GM23338 (cell line): ENCODE data around the gene TMCO1. TPM values are rescaled to one million over a fixed set of nuclear protein-coding genes. Genes with fewer than 3 reads are reported as not detected.
"Not testable (repeated sequence)": the region's sequence is repeated elsewhere in the genome, so short reads cannot be mapped to it uniquely, and the experiment has no call there.

ENCODE experiments used
- ATAC-seq: fragments of 200-7000 bp; cut with Tn5 transposase; 3 replicates; pipeline ENCODE4 v1.9.1; 2020
- DNase-seq: peaks from one replicate; pipeline ENCODE4 v3.0.0-alpha.2; 2015; ENCODE audit warnings: low spot score
- H2AFZ ChIP-seq: fragments of 200-600 bp; sonication (generic); 2 replicates; pipeline ENCODE4 v1.8.0; 2016; ENCODE audit warnings: antibody characterized with exemption, mild to moderate bottlenecking, moderate library complexity
- H3F3A ChIP-seq: fragments of 200-600 bp; sonication (generic); replicated peaks from 2 replicates; pipeline ENCODE4 v1.8.0; 2017; ENCODE audit warnings: antibody characterized with exemption, mixed run types, low read depth
- H3K27ac ChIP-seq: fragments of 200-600 bp; sonication (generic); 2 replicates; pipeline ENCODE4 v1.6.1; 2016; ENCODE audit warnings: low read depth
- H3K27me3 ChIP-seq: fragments of 200-600 bp; sonication (generic); 2 replicates; pipeline ENCODE4 v1.8.0; 2016; ENCODE audit warnings: mild to moderate bottlenecking, mixed run types, moderate library complexity; ENCODE audit not compliant: insufficient read depth
- H3K36me3 ChIP-seq: fragments of 200-600 bp; sonication (generic); 2 replicates; pipeline ENCODE4 v1.8.0; 2016; ENCODE audit warnings: mild to moderate bottlenecking; ENCODE audit not compliant: insufficient read depth
- H3K4me1 ChIP-seq: fragments of 200-600 bp; sonication (generic); 2 replicates; pipeline ENCODE4 v1.8.0; 2016; ENCODE audit warnings: mild to moderate bottlenecking, moderate library complexity; ENCODE audit not compliant: insufficient read depth
- H3K4me2 ChIP-seq: fragments of 200-600 bp; sonication (generic); 2 replicates; pipeline ENCODE4 v1.7.1; 2017; ENCODE audit warnings: mixed run types
- H3K4me3 ChIP-seq: fragments of 200-600 bp; sonication (generic); 2 replicates; pipeline ENCODE4 v1.6.1; 2016; ENCODE audit warnings: mixed run types
- H3K79me2 ChIP-seq: fragments of 200-600 bp; sonication (generic); replicated peaks from 2 replicates; pipeline ENCODE4 v1.8.0; 2017; ENCODE audit warnings: mild to moderate bottlenecking; ENCODE audit not compliant: insufficient read depth
- H3K9me2 ChIP-seq: fragments of 200-600 bp; sonication (generic); 2 replicates; pipeline ENCODE4 v1.8.0; 2017; ENCODE audit not compliant: insufficient read depth
- H4K20me1 ChIP-seq: fragments of 200-600 bp; sonication (generic); replicated peaks from 2 replicates; pipeline ENCODE4 v1.8.0; 2017; ENCODE audit warnings: mild to moderate bottlenecking; ENCODE audit not compliant: insufficient read depth
- H3K27ac Mint-ChIP-seq: 2 replicates; pipeline ENCODE4 v1.8.0; 2020; ENCODE audit warnings: inconsistent platforms, mild to moderate bottlenecking, moderate library complexity, mixed read lengths
- H3K27me3 Mint-ChIP-seq: 3 replicates; pipeline ENCODE4 v1.8.0; 2022; ENCODE audit warnings: low read depth, mild to moderate bottlenecking, moderate library complexity, mixed read lengths, inconsistent platforms; ENCODE audit not compliant: insufficient read depth, poor library complexity
- H3K36me3 Mint-ChIP-seq: 3 replicates; pipeline ENCODE4 v1.8.0; 2021; ENCODE audit warnings: low read depth, mild to moderate bottlenecking, inconsistent platforms, moderate library complexity, mixed read lengths
- H3K4me1 Mint-ChIP-seq: 3 replicates; pipeline ENCODE4 v1.8.0; 2020; ENCODE audit warnings: mild to moderate bottlenecking, inconsistent platforms, mixed read lengths
- H3K4me3 Mint-ChIP-seq: 3 replicates; pipeline ENCODE4 v1.8.0; 2021; ENCODE audit warnings: moderate library complexity, mild to moderate bottlenecking, inconsistent platforms, mixed read lengths
- H3K9me3 Mint-ChIP-seq: 3 replicates; pipeline ENCODE4 v1.8.0; 2020; ENCODE audit warnings: moderate library complexity, mild to moderate bottlenecking, inconsistent platforms, mixed read lengths
- CREB1 ChIP-seq: fragments of 250-450 bp; sonication (Bioruptor Pico); IDR thresholded peaks from 2 replicates; pipeline ENCODE4 v1.5.0; 2020; ENCODE audit warnings: low read depth, mild to moderate bottlenecking, moderate library complexity
- EZH2 ChIP-seq: fragments of 200-600 bp; sonication (generic); IDR thresholded peaks from one replicate; pipeline ENCODE4 v1.8.0; 2017; ENCODE audit warnings: antibody characterized with exemption, mild to moderate bottlenecking, low read depth; ENCODE audit not compliant: unreplicated experiment
- EZH2phosphoT487 ChIP-seq: fragments of 200-600 bp; sonication (generic); IDR thresholded peaks from one replicate; pipeline ENCODE4 v1.8.1; 2018; ENCODE audit warnings: antibody characterized with exemption; ENCODE audit not compliant: unreplicated experiment
- NANOG ChIP-seq: IDR thresholded peaks from 2 replicates; pipeline ENCODE4 v1.6.1; 2016; ENCODE audit warnings: antibody characterized with exemption, borderline replicate concordance
- POLR2AphosphoS5 ChIP-seq: IDR thresholded peaks from 2 replicates; pipeline ENCODE4 v1.6.1; 2016; ENCODE audit warnings: antibody characterized with exemption, low read depth
- STAT1 ChIP-seq: IDR thresholded peaks from one replicate; pipeline ENCODE4 v1.6.1; 2016; ENCODE audit warnings: antibody characterized with exemption; ENCODE audit not compliant: unreplicated experiment
- ZNF114 ChIP-seq: fragments of 250-450 bp; sonication (Bioruptor Pico); IDR thresholded peaks from 2 replicates; pipeline ENCODE4 v1.5.0; 2020; ENCODE audit warnings: mild to moderate bottlenecking, moderate library complexity
- ZNF331 ChIP-seq: fragments of 250-450 bp; sonication (Bioruptor Pico); IDR thresholded peaks from 2 replicates; pipeline ENCODE4 v1.5.0; 2020; ENCODE audit warnings: low read depth, mild to moderate bottlenecking, moderate library complexity
- polyA plus RNA-seq: library from polyadenylated mRNA; unstranded; fragments of >200 nt; fragmentation: Nextera tagmentation; extraction: Ambion mirVana; gene quantifications from 2 replicates; pipeline ENCODE4 v1.2.1, GENCODE V29; 2016
- total RNA-seq: library from RNA; depleted of rRNA; stranded (reverse); fragments of >200 nt; shearing (Covaris generic); gene quantifications from 2 replicates; pipeline ENCODE4 v1.2.3, GENCODE V29; 2014
- TF ChIP-seq, protein P1 (sequence below): IDR thresholded peaks from one replicate; pipeline ENCODE4 v1.6.1; 2018; ENCODE audit warnings: antibody characterized with exemption; ENCODE audit not compliant: unreplicated experiment
- TF ChIP-seq, protein P2 (sequence below), 2 experiments: fragments of 200-600 bp in 1 of 2; sonication (generic) in 1 of 2; conservative IDR thresholded peaks; 2 replicates each; pipeline versions ENCODE4 v1.5.1 to v1.6.1; 2016 to 2017; ENCODE audit warnings: antibody characterized with exemption in 2 of 2, low read depth in 2 of 2, mild to moderate bottlenecking in 2 of 2, moderate library complexity in 1 of 2

TMCO1 gene
- total and polyA plus RNA-seq, 2 experiments from 2014 or later, result 38.3 to 116 TPM

DNA sequence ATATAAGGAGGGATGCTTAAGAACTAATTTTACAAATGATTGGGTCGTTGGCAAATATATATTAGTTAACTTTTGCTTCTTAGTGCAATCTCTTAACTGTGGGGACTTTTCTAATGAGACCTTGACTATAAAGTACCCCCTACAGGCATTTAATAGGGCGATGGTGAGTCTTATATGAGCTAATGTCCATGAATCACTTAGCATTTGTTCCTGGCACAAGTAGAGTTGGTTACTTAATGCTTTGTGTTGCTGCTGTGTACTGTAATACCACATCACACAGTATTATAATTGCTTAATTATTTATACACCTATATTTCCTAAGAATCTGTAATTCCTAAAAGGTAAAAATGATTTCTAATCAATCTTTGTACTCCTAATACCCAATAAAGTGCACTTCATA lies 25.3 kb upstream of the TMCO1 start:
- Histone ChIP-seq H3K4me2 (no peak overlapping the region), H2AFZ (no peak overlapping the region), H3K4me3 (no peak overlapping the region), H3K4me1 (no peaks in the 10 kb centered on the region), H3K27ac (no peak overlapping the region), H3F3A (no peaks in the 10 kb centered on the region), H3K27me3 (no peaks in the 10 kb centered on the region), H3K36me3 (no peaks in the 10 kb centered on the region), H4K20me1 (no peaks in the 10 kb centered on the region), H3K79me2 (no peaks in the 10 kb centered on the region), H3K9me2 (no peaks in the 10 kb centered on the region)
- ATAC-seq (no peak), DNase-seq (no peak)
- H3K36me3 Mint-ChIP-seq, result no peaks in the 10 kb centered on the region
- H3K4me1 Mint-ChIP-seq, result peaks cover 4% of the 10 kb centered on the region; the same call in 2 of the 3 replicates
- H3K27ac Mint-ChIP-seq, result no peak overlapping the region
- H3K27me3 Mint-ChIP-seq, result peaks cover 4% of the 10 kb centered on the region
- peaks cover 2% of the 10 kb centered on the region; the same call in 1 of the 3 replicates for H3K9me3 Mint-ChIP-seq
- TF ChIP-seq, protein P1, sequence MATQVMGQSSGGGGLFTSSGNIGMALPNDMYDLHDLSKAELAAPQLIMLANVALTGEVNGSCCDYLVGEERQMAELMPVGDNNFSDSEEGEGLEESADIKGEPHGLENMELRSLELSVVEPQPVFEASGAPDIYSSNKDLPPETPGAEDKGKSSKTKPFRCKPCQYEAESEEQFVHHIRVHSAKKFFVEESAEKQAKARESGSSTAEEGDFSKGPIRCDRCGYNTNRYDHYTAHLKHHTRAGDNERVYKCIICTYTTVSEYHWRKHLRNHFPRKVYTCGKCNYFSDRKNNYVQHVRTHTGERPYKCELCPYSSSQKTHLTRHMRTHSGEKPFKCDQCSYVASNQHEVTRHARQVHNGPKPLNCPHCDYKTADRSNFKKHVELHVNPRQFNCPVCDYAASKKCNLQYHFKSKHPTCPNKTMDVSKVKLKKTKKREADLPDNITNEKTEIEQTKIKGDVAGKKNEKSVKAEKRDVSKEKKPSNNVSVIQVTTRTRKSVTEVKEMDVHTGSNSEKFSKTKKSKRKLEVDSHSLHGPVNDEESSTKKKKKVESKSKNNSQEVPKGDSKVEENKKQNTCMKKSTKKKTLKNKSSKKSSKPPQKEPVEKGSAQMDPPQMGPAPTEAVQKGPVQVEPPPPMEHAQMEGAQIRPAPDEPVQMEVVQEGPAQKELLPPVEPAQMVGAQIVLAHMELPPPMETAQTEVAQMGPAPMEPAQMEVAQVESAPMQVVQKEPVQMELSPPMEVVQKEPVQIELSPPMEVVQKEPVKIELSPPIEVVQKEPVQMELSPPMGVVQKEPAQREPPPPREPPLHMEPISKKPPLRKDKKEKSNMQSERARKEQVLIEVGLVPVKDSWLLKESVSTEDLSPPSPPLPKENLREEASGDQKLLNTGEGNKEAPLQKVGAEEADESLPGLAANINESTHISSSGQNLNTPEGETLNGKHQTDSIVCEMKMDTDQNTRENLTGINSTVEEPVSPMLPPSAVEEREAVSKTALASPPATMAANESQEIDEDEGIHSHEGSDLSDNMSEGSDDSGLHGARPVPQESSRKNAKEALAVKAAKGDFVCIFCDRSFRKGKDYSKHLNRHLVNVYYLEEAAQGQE, result no peak
- TF ChIP-seq NANOG (no peak), ZNF331 (CRISPR knock-in tag) (no peak)
- H3K4me3 Mint-ChIP-seq, result no peak overlapping the region

DNA sequence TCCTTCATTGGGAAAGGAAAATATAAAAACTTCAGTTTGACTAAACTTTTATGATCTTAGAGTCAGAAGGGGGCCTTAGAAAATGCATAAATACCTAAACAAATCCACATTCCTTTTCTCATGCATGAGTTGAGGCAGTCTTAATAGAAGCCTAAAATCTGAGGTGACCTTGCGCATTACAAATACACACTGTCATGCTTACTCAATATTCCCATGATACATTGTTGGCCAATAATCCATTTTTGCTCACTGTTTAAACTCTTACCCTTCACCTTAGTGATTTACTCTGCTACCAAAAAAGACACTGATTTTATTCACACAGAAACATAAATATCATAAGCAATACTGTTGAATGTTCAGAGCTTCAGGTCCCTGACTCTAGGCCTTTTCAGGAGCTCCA lies 19.1 kb upstream of the TMCO1 start:
- H3K4me3 ChIP-seq, result no peak overlapping the region
- peaks cover 13% of the 10 kb centered on the region for H3K36me3 Mint-ChIP-seq

DNA sequence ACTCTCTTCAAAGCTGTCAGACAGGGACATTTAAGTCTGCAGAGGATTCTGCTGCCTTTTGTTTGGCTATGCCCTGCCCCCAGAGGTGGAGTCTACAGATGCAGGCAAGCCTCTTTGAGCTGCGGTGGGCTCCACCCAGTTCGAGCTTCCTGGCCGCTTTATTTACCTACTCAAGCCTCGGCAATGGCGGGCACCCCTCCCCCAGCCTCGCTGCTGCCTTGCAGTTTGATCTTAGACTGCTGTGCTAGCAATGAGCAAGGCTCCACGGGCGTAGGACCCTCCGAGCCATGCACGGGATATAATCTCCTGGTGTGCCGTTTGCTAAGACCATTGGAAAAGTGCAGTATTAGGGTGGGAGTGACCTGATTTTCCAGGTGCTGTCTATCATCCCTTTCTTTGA lies 14.9 kb upstream of the TMCO1 start:
- DNase-seq, H3K27ac Mint-ChIP-seq, H3K4me1 Mint-ChIP-seq, H3F3A ChIP-seq, H2AFZ ChIP-seq, H3K79me2 ChIP-seq, H3K27me3 Mint-ChIP-seq, H3K9me2 ChIP-seq, H3K27ac ChIP-seq, H3K4me3 ChIP-seq, ATAC-seq, H3K4me3 Mint-ChIP-seq, H3K27me3 ChIP-seq, H3K4me1 ChIP-seq, H3K36me3 ChIP-seq, H4K20me1 ChIP-seq, H3K4me2 ChIP-seq: not testable (repeated sequence)
- H3K36me3 Mint-ChIP-seq, result peaks cover 13% of the 10 kb centered on the region
- peaks cover 42% of the 10 kb centered on the region for H3K9me3 Mint-ChIP-seq

More for the DNA sequence above, 19.1 kb upstream of the TMCO1 start:
- 0 out of 2 replicates have a peak, but pooled peaks cover 6% of the 10 kb centered on the region for H3K36me3 ChIP-seq
- H3K27ac ChIP-seq, result no peak overlapping the region
- peaks cover 33% of the 10 kb centered on the region for H3K9me3 Mint-ChIP-seq
- H3K27me3 Mint-ChIP-seq, result no peaks in the 10 kb centered on the region
- H3K27ac Mint-ChIP-seq, result no peak overlapping the region
- no peak overlapping the region for H2AFZ ChIP-seq
- H3K79me2 ChIP-seq, result no peaks in the 10 kb centered on the region
- no peaks in the 10 kb centered on the region for H4K20me1 ChIP-seq
- H3K4me3 Mint-ChIP-seq, result no peak overlapping the region
- TF ChIP-seq EZH2 (no peak), STAT1 (no peak), ZNF114 (CRISPR knock-in tag) (no peak), NANOG (no peak), CREB1 (CRISPR knock-in tag) (no peak), EZH2phosphoT487 (no peak), POLR2AphosphoS5 (no peak)
- TF ChIP-seq, protein P1, result no peak
- TF ChIP-seq, protein P2, sequence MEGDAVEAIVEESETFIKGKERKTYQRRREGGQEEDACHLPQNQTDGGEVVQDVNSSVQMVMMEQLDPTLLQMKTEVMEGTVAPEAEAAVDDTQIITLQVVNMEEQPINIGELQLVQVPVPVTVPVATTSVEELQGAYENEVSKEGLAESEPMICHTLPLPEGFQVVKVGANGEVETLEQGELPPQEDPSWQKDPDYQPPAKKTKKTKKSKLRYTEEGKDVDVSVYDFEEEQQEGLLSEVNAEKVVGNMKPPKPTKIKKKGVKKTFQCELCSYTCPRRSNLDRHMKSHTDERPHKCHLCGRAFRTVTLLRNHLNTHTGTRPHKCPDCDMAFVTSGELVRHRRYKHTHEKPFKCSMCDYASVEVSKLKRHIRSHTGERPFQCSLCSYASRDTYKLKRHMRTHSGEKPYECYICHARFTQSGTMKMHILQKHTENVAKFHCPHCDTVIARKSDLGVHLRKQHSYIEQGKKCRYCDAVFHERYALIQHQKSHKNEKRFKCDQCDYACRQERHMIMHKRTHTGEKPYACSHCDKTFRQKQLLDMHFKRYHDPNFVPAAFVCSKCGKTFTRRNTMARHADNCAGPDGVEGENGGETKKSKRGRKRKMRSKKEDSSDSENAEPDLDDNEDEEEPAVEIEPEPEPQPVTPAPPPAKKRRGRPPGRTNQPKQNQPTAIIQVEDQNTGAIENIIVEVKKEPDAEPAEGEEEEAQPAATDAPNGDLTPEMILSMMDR (conservative IDR thresholded peaks at IDR 0.05; ENCODE audit: low read depth in 2 of 2), result no peak
- ATAC-seq (no peak), DNase-seq (no peak)
- no peak overlapping the region for H3K4me2 ChIP-seq
- H3K9me2 ChIP-seq, result no peaks in the 10 kb centered on the region
- no peaks in the 10 kb centered on the region for H3F3A ChIP-seq
- no peaks in the 10 kb centered on the region for H3K27me3 ChIP-seq
- H3K4me1 Mint-ChIP-seq, result no peaks in the 10 kb centered on the region
- no peaks in the 10 kb centered on the region for H3K4me1 ChIP-seq
